Measurements from ENCODE around the gene LRRK1. TPM values are rescaled to one million over a fixed set of nuclear protein-coding genes. Genes with fewer than 3 reads are reported as not detected.

Gene LRRK1
- total RNA-seq, 4 donors from 2014 or later: 12.1 to 23.8 (median 15.2) TPM

GRCh38 chr15:101052681-101053121 is 133.5 kb downstream of the LRRK1 start:
- no peaks in the 10 kb centered on the region for H3K9me3 ChIP-seq
- no peak for ATAC-seq
- WGBS, 2 donors (ENCODE audit: low coverage in 1 of 2): 100% methylated on average over 2 of the region's 20 CpGs; no CpG with 5 or more reads in 1 of the 2 donors
- no peak overlapping the region for H3K27ac ChIP-seq
- H3K4me3 ChIP-seq: no peak overlapping the region
- H3K27me3 ChIP-seq: no peaks in the 10 kb centered on the region
- H3K36me3 ChIP-seq: peaks cover 0 to 80% of the 10 kb centered on the region in 2 donors
- H3K4me1 ChIP-seq: no peaks in the 10 kb centered on the region
- TF ChIP-seq POLR2AphosphoS5 (IDR thresholded peaks at IDR 0.05) (no peak), CTCF (IDR thresholded peaks at IDR 0.05) (no peak), POLR2A (IDR thresholded peaks at IDR 0.05) (no peak), EP300 (IDR thresholded peaks at IDR 0.05) (no peak)

- WGBS, 2 donors (ENCODE audit: low coverage in 1 of 2): no CpG with 5 or more reads among the region's 34 CpGs
- no peak for TF ChIP-seq POLR2AphosphoS5 (IDR thresholded peaks at IDR 0.05)
- TF ChIP-seq CTCF (IDR thresholded peaks at IDR 0.05): no peak
- no peak for TF ChIP-seq EP300 (IDR thresholded peaks at IDR 0.05)
- TF ChIP-seq POLR2A (IDR thresholded peaks at IDR 0.05): no peak
- Histone ChIP-seq H3K4me3 (no peak overlapping the region), H3K27me3 (no peaks in the 10 kb centered on the region), H3K36me3 (peaks cover 0 to 85% of the 10 kb centered on the region in 2 donors), H3K4me1 (no peaks in the 10 kb centered on the region), H3K27ac (no peak overlapping the region), H3K9me3 (no peaks in the 10 kb centered on the region)
- no peak for ATAC-seq
Observed at GRCh38 chr15:101053261-101053660, 134.1 kb downstream of the LRRK1 start.

- TF ChIP-seq CTCF (IDR thresholded peaks at IDR 0.05) (no peak), POLR2A (IDR thresholded peaks at IDR 0.05) (no peak), EP300 (IDR thresholded peaks at IDR 0.05) (no peak), POLR2AphosphoS5 (IDR thresholded peaks at IDR 0.05) (no peak)
- Histone ChIP-seq H3K9me3 (no peaks in the 10 kb centered on the region), H3K36me3 (peaks cover 0 to 84% of the 10 kb centered on the region in 2 donors), H3K4me3 (no peak overlapping the region), H3K4me1 (no peaks in the 10 kb centered on the region), H3K27me3 (no peaks in the 10 kb centered on the region), H3K27ac (no peak overlapping the region)
- ATAC-seq: no peak
- 91 to 100% methylated on average over 4 to 8 of the region's 9 CpGs for WGBS, 2 donors (ENCODE audit: low coverage in 1 of 2)
Observed at GRCh38 chr15:101054116-101054515, 135.0 kb downstream of the LRRK1 start.

- ATAC-seq: no peak
- 96% methylated on average over 6 of the region's 12 CpGs; no CpG with 5 or more reads in 1 of the 2 donors for WGBS, 2 donors (ENCODE audit: low coverage in 1 of 2)
- no peak overlapping the region for H3K4me3 ChIP-seq
- TF ChIP-seq POLR2AphosphoS5 (IDR thresholded peaks at IDR 0.05) (no peak), POLR2A (IDR thresholded peaks at IDR 0.05) (no peak), CTCF (IDR thresholded peaks at IDR 0.05) (no peak), EP300 (IDR thresholded peaks at IDR 0.05) (no peak)
- no peaks in the 10 kb centered on the region for H3K4me1 ChIP-seq
- no peak overlapping the region for H3K27ac ChIP-seq
- peaks cover 0 to 84% of the 10 kb centered on the region in 2 donors for H3K36me3 ChIP-seq
- H3K27me3 ChIP-seq: no peaks in the 10 kb centered on the region
- no peaks in the 10 kb centered on the region for H3K9me3 ChIP-seq
Observed at GRCh38 chr15:101054991-101055390, 135.8 kb downstream of the LRRK1 start.

GRCh38 chr15:101055411-101055810 is 136.3 kb downstream of the LRRK1 start:
- H3K4me3 ChIP-seq: no peak overlapping the region
- 94% methylated on average over 2 of the region's 2 CpGs; no CpG with 5 or more reads in 1 of the 2 donors for WGBS, 2 donors (ENCODE audit: low coverage in 1 of 2)
- no peak for TF ChIP-seq POLR2A (IDR thresholded peaks at IDR 0.05)
- TF ChIP-seq POLR2AphosphoS5 (IDR thresholded peaks at IDR 0.05): no peak
- TF ChIP-seq EP300 (IDR thresholded peaks at IDR 0.05): no peak
- H3K4me1 ChIP-seq: no peaks in the 10 kb centered on the region
- H3K9me3 ChIP-seq: no peaks in the 10 kb centered on the region
- ATAC-seq: no peak
- H3K36me3 ChIP-seq: peaks cover 0 to 87% of the 10 kb centered on the region in 2 donors
- H3K27ac ChIP-seq: no peak overlapping the region
- H3K27me3 ChIP-seq: no peaks in the 10 kb centered on the region

Data from gastroesophageal sphincter (tissue), 4 donors.